OCI-LY3 (cell line): ENCODE data around the gene PGAP6.

Experiments used
- EZH2phosphoT487 ChIP-seq: fragments of 200-600 bp; shearing (Covaris generic); IDR thresholded peaks from 2 replicates; pipeline ENCODE4 v1.6.1; 2018; ENCODE audit warnings: antibody characterized with exemption, mixed run types, low read depth
- TF ChIP-seq, protein P1 (sequence below): fragments of 200-600, 300-600 bp; sonication (generic); IDR thresholded peaks from 2 replicates; pipeline ENCODE4 v1.5.1; 2014; ENCODE audit warnings: antibody characterized with exemption, low read length, low read depth

DNA sequence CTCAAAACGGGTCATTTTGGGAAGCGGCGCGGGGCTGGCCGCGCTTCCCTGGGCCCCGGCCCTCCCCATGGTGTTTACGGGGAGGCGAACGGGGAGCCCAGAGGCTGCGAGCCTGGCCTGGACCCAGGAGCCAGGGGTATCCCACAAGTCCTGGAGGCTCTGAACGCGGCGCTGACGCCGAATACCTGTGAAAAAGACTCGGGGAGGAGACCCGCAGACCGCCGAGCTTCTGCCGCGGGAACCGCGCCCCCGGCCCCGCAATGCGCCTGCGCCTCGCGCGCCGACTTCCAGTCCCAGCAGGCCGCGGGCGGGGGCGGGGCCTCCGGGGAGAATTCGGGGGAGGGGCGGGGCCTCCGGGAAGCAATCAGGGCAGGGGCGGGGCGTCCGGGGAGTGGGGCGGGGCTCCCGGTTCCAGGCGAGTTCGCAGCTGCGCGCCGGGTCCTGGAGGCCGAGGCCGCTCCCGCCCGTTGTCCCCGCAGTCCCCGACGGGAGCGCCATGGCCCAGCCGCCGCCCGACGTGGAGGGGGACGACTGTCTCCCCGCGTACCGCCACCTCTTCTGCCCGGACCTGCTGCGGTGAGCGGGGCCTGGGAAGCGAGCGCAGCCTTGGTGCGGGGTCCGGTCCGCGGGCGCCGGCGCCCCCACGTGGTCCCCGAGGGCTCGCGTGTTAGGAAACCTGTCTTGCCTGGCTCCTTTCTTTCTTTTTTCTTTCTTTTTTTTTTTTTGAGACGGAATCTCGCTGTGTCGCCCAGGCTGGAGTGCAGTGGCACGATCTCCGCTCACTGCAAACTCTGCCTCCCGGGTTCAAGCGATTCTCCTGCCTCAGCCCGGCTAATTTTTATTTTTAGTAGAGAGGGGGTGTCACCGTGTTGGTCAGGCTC, 19.9 kb upstream of the PGAP6 start, which contains the start of gene DECR2:
- TF ChIP-seq, protein P1, sequence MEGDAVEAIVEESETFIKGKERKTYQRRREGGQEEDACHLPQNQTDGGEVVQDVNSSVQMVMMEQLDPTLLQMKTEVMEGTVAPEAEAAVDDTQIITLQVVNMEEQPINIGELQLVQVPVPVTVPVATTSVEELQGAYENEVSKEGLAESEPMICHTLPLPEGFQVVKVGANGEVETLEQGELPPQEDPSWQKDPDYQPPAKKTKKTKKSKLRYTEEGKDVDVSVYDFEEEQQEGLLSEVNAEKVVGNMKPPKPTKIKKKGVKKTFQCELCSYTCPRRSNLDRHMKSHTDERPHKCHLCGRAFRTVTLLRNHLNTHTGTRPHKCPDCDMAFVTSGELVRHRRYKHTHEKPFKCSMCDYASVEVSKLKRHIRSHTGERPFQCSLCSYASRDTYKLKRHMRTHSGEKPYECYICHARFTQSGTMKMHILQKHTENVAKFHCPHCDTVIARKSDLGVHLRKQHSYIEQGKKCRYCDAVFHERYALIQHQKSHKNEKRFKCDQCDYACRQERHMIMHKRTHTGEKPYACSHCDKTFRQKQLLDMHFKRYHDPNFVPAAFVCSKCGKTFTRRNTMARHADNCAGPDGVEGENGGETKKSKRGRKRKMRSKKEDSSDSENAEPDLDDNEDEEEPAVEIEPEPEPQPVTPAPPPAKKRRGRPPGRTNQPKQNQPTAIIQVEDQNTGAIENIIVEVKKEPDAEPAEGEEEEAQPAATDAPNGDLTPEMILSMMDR, result peak; percentile 66
- TF ChIP-seq EZH2phosphoT487, result no peak
